ENCODE data around the gene SLC37A1. TPM values are rescaled to one million over a fixed set of nuclear protein-coding genes. Genes with fewer than 3 reads are reported as not detected.

SLC37A1 gene
- total RNA-seq, 2 donors from 2014 or later, result 2.0 to 5.0 TPM

DNA sequence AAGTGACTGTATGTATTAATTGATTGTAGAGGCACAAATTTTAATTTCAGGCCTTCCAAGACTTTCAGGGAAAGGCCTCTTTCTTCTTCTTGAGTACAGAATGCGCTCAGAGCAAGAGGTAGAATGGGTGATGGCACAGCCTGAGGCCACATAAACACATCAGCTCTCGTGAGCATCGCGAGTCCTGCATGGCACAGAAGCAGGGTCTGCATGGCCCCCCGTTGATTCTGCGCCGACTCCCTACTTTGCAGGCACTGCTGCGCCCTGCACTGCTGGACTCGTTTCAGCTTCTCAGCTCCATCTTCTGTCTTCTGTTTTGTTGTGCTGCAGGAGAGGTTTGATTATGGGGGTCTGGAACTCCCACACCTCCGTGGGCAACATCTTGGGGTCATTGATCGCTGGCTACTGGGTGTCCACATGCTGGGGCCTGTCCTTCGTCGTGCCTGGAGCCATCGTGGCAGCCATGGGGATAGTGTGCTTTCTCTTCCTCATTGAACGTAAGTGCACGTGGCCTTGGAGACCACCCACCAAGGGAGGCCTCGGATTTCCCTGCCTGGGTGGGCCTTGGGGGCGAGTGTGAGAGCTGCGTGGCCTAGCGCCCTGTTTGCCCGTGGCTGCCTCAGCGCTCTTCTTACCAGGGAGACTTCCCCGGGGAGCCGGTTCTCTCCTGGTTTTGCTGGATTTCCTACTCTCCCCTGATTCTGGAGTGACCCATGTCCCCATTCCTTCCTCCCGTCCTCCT, 29.6 kb downstream of the SLC37A1 start:
- Histone ChIP-seq H3K4me1 (no peaks in the 10 kb centered on the region), H3K36me3 (peaks cover 12% of the 10 kb centered on the region), H3K4me3 (no peak overlapping the region), H3K9me3 (no peaks in the 10 kb centered on the region), H3K27ac (no peak overlapping the region), H3K27me3 (no peaks in the 10 kb centered on the region)
- TF ChIP-seq, protein P1, sequence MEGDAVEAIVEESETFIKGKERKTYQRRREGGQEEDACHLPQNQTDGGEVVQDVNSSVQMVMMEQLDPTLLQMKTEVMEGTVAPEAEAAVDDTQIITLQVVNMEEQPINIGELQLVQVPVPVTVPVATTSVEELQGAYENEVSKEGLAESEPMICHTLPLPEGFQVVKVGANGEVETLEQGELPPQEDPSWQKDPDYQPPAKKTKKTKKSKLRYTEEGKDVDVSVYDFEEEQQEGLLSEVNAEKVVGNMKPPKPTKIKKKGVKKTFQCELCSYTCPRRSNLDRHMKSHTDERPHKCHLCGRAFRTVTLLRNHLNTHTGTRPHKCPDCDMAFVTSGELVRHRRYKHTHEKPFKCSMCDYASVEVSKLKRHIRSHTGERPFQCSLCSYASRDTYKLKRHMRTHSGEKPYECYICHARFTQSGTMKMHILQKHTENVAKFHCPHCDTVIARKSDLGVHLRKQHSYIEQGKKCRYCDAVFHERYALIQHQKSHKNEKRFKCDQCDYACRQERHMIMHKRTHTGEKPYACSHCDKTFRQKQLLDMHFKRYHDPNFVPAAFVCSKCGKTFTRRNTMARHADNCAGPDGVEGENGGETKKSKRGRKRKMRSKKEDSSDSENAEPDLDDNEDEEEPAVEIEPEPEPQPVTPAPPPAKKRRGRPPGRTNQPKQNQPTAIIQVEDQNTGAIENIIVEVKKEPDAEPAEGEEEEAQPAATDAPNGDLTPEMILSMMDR (IDR thresholded peaks at IDR 0.05), result no peak
- DNase-seq (ENCODE audit: low spot score), result no peak

DNA sequence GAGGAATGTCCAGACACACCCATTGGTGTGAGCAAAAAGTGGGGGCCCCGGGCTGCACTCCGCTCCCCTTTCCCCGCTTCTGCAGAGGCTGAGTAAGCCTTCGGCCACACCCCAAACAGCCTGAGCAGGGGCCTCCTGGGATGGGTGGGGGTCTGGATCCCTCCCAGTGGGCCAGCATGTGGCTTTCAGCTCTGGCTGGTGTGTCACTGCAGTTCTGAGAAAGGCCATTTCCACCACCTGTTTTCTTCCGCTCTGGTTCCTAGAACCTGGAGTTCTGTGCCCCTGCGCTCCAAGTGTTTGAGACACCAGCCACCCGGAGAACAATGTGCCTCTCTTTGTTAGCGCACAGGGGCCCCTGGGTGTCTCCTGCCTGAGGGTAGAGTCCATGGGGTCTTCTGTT, 30.9 kb downstream of the SLC37A1 start:
- no peak overlapping the region for H3K4me3 ChIP-seq
- TF ChIP-seq, protein P1 (IDR thresholded peaks at IDR 0.05), result no peak
- H3K9me3 ChIP-seq, result no peaks in the 10 kb centered on the region
- no peaks in the 10 kb centered on the region for H3K27me3 ChIP-seq
- H3K36me3 ChIP-seq, result peaks cover 14% of the 10 kb centered on the region
- DNase-seq (ENCODE audit: low spot score), result no peak
- no peak overlapping the region for H3K27ac ChIP-seq
- H3K4me1 ChIP-seq, result no peaks in the 10 kb centered on the region

DNA sequence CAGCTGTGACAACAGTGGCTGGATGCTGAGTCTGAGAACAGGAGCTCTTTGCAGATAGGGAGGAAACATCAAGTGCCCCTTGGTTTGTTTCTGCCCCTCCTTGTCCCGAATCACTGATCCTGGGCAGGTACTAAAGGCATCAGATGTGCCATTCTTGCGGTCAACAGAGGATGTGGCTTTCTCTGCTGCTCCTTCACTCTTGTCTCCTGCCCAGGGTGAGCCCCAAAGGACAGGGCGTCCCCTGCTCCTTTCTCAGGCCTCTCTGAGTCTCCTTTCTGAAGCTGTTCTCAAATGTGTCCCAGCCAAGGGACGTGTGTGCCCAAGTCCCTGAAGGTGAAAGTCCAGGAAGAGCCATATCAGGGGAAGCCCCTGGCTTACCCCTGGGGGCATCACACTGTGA, 31.7 kb downstream of the SLC37A1 start:
- TF ChIP-seq, protein P1 (IDR thresholded peaks at IDR 0.05), result no peak
- H3K36me3 ChIP-seq, result peaks cover 14% of the 10 kb centered on the region
- no peak for DNase-seq (ENCODE audit: low spot score)
- H3K4me1 ChIP-seq, result no peaks in the 10 kb centered on the region
- no peak overlapping the region for H3K4me3 ChIP-seq
- no peaks in the 10 kb centered on the region for H3K27me3 ChIP-seq
- no peak overlapping the region for H3K27ac ChIP-seq
- H3K9me3 ChIP-seq, result no peaks in the 10 kb centered on the region

DNA sequence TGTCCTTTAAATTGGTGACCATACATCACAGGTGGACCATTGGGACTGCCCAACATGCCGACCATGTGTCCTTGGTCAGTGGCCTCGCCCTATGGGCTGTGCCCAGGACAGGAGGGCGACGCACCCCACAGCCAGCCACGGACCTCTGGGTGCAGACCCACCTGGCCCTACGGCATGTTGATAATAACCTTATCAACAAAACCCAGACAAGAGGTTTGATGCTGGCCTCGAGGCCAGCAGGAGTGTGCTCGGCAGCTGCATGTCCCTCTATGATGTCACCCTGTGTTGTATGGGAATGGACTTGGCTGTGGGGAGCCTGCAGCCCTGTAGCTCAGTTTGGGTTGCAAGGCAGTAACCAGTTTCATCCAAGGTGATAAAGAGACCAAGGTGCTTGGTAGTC, 32.1 kb downstream of the SLC37A1 start:
- Histone ChIP-seq H3K9me3 (no peaks in the 10 kb centered on the region), H3K27ac (no peak overlapping the region), H3K4me3 (no peak overlapping the region), H3K4me1 (no peaks in the 10 kb centered on the region), H3K27me3 (no peaks in the 10 kb centered on the region), H3K36me3 (peaks cover 14% of the 10 kb centered on the region)
- DNase-seq (ENCODE audit: low spot score), result no peak
- TF ChIP-seq, protein P1 (IDR thresholded peaks at IDR 0.05), result no peak

DNA sequence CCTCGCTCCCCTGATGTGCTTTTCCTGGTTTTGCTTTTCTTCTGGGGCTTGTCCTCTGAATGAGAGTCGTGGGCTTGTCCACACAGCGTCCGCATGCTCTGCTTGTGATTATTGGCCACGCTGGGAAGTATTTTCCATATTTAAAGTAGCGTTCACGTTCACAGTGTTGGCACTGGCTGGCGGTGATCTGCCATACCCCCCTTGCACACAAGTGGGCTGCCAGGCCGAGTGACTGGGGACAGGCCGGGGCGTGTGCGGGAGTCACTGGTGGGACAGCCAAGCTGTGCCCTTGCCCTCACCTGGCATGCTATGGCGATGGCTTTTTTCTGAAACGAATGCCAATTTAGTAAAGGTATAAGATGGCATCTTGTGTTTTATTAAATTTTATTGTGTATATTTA, 32.8 kb downstream of the SLC37A1 start:
- no peak for DNase-seq (ENCODE audit: low spot score)
- Histone ChIP-seq H3K36me3 (peaks cover 14% of the 10 kb centered on the region), H3K27me3 (no peaks in the 10 kb centered on the region), H3K9me3 (no peaks in the 10 kb centered on the region), H3K27ac (no peak overlapping the region), H3K4me3 (no peak overlapping the region), H3K4me1 (no peaks in the 10 kb centered on the region)
- TF ChIP-seq, protein P1 (IDR thresholded peaks at IDR 0.05), result no peak

Measured in right atrium auricular region (tissue), 2 donors.